Thyroid gland (tissue), 4 donors: ENCODE data around the gene PLAAT3.

Experiments
- POLR2A ChIP-seq, 2 donors: fragments of 450-650 bp; IDR thresholded peaks; one replicate each; pipeline ENCODE4 v1.6.1; 2017; ENCODE audit warnings: antibody characterized with exemption in 2 of 2, mild to moderate bottlenecking in 2 of 2, moderate library complexity in 1 of 2
- TF ChIP-seq, protein P1 (sequence below), 6 experiments: fragments of 200-600 bp in 3 of 6; fragments of 450-650 bp in 3 of 6; sonication (generic) in 3 of 6; IDR thresholded peaks; one replicate each; pipeline ENCODE4 v1.5.1; 2016 to 2019; ENCODE audit warnings: antibody characterized with exemption in 6 of 6, mild to moderate bottlenecking in 2 of 6, inconsistent platforms in 1 of 6, moderate library complexity in 1 of 6

DNA sequence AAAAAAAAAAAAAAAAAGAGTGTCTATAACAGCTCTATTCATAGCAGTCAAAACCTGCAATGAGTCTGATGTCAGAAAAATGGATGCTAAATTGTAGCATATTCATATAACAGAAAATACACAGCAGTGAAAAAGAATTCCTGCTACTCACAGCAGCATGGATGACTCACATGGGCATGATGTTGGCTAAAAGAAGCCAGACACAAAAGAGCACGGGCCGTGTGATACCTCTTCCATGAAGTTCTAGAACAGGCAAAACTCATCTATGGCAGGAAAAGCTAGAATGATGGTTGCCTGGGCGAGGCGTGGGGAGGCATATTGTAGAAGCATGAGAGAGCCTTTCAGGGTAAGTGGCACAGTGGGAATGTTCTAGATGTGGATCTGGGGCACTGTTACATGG, 18.9 kb downstream of the PLAAT3 start:
- no peak for TF ChIP-seq POLR2A (IDR thresholded peaks at IDR 0.05)
- TF ChIP-seq, protein P1, sequence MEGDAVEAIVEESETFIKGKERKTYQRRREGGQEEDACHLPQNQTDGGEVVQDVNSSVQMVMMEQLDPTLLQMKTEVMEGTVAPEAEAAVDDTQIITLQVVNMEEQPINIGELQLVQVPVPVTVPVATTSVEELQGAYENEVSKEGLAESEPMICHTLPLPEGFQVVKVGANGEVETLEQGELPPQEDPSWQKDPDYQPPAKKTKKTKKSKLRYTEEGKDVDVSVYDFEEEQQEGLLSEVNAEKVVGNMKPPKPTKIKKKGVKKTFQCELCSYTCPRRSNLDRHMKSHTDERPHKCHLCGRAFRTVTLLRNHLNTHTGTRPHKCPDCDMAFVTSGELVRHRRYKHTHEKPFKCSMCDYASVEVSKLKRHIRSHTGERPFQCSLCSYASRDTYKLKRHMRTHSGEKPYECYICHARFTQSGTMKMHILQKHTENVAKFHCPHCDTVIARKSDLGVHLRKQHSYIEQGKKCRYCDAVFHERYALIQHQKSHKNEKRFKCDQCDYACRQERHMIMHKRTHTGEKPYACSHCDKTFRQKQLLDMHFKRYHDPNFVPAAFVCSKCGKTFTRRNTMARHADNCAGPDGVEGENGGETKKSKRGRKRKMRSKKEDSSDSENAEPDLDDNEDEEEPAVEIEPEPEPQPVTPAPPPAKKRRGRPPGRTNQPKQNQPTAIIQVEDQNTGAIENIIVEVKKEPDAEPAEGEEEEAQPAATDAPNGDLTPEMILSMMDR (IDR thresholded peaks at IDR 0.05): no peak
